H1 (cell line): ENCODE results near the gene PNISR. TPM values are rescaled to one million over a fixed set of nuclear protein-coding genes. Genes with fewer than 3 reads are reported as not detected.

Experiments
- SAP30 ChIP-seq: fragments of 300-600 bp; sonication (generic); IDR thresholded peaks from 2 replicates; pipeline ENCODE4 v1.7.1; 2012; ENCODE audit warnings: low read length, moderate library complexity, mild to moderate bottlenecking, inconsistent platforms; ENCODE audit not compliant: insufficient read depth, insufficient replicate concordance
- YY1 ChIP-seq: IDR thresholded peaks from 2 replicates; pipeline ENCODE4 v1.6.1; 2011; ENCODE audit warnings: low read depth, mild to moderate bottlenecking, low read length
- polyA plus RNA-seq, 7 experiments: library from polyadenylated mRNA; depleted of rRNA in 3 of 7; stranded (reverse) in 5 of 7; unstranded in 2 of 7; fragments of >200 nt in 5 of 7; fragments of 200-250 nt in 2 of 7; gene quantifications; 1 replicate in 5 of 7; 2 replicates in 1 of 7; 4 replicates in 1 of 7; pipeline versions ENCODE4 v1.2.1 to v1.2.3, GENCODE V29; 2011 to 2013; ENCODE audit warnings: missing spikeins in 2 of 7, mixed read lengths in 2 of 7
- total RNA-seq: library from RNA; stranded (reverse); fragmentation: NEBNext Ultra II Directional; extraction: Animal tissue kit (Norgen Biotek cat#: 25700); gene quantifications from 2 replicates; pipeline ENCODE4 v1.2.1, GENCODE V29; 2021

Gene PNISR
- total and polyA plus RNA-seq, 2 of the 8 experiments (the other 6 are each of a cell fraction or from before 2014, with no cell fraction given) = 41.1 to 134 TPM

DNA sequence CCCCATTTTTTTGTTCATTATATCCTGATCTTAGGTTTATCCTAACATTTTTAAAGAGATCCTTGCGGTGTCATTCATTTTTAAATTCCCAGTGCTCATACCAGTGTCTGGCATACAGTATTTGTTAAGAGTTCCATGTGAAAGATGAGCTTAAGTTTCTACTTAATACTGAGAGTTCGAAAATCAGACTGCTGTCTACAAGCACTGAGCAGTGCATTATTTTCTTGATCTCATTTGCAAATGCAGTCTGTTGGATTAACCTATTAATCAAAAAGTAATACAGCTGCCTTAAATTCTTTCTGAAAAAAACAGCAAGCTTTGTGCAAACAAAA lies 31.8 kb downstream of the PNISR start (continued):
- TF ChIP-seq SAP30 = no peak
- TF ChIP-seq YY1 = no peak
